Stomach (tissue), 4 donors: ENCODE data around the gene IQCM.

Experiments
- EP300 ChIP-seq: sonication (generic); formaldehyde crosslinking; IDR thresholded peaks from one replicate; pipeline ENCODE4 v1.6.1; 2017; ENCODE audit warnings: antibody characterized with exemption
- POLR2A ChIP-seq, 4 donors: fragments of 450-650 bp; IDR thresholded peaks; one replicate each; pipeline ENCODE4 v1.6.1; 2016; ENCODE audit warnings: antibody characterized with exemption in 4 of 4, control low read depth in 2 of 4, mild to moderate bottlenecking in 1 of 4, moderate library complexity in 1 of 4
- POLR2AphosphoS5 ChIP-seq, 3 donors: sonication (generic); formaldehyde crosslinking; IDR thresholded peaks; one replicate each; pipeline ENCODE4 v1.6.1; 2016; ENCODE audit warnings: antibody characterized with exemption in 3 of 3
- TF ChIP-seq, protein P1 (sequence below), 7 experiments: fragments of 450-650 bp in 4 of 7; fragments of 200-600 bp in 3 of 7; sonication (generic) in 3 of 7; IDR thresholded peaks; one replicate each; pipeline ENCODE4 v1.5.1; 2016 to 2019; ENCODE audit warnings: antibody characterized with exemption in 7 of 7, control low read depth in 2 of 7, mild to moderate bottlenecking in 1 of 7

DNA sequence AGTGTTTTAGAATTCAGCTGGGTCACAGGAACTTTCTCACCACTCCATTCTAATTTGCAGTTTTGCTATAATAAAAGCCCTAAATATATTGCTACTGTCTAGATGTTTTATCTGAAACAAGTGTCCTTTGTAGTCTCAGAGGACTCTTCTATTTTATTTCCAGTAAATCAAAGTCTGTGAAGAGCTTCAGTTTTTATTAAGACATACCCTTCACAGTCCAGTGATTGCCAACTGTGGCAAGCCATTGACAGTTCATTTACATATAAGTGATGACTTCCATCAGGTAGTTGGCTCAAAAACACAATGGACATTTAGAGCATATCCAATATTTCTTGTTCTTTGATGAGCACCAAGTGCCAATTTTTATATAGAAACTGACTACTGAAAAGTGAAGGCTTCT is 466.1 kb downstream of the IQCM start:
- TF ChIP-seq, protein P1, sequence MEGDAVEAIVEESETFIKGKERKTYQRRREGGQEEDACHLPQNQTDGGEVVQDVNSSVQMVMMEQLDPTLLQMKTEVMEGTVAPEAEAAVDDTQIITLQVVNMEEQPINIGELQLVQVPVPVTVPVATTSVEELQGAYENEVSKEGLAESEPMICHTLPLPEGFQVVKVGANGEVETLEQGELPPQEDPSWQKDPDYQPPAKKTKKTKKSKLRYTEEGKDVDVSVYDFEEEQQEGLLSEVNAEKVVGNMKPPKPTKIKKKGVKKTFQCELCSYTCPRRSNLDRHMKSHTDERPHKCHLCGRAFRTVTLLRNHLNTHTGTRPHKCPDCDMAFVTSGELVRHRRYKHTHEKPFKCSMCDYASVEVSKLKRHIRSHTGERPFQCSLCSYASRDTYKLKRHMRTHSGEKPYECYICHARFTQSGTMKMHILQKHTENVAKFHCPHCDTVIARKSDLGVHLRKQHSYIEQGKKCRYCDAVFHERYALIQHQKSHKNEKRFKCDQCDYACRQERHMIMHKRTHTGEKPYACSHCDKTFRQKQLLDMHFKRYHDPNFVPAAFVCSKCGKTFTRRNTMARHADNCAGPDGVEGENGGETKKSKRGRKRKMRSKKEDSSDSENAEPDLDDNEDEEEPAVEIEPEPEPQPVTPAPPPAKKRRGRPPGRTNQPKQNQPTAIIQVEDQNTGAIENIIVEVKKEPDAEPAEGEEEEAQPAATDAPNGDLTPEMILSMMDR (IDR thresholded peaks at IDR 0.05) = no peak
- TF ChIP-seq POLR2A (IDR thresholded peaks at IDR 0.05) (no peak), POLR2AphosphoS5 (IDR thresholded peaks at IDR 0.05) (no peak), EP300 (no peak)
